ENCODE data around the gene DOCK6.

The DOCK6 gene

GRCh38 chr19:11279505-11280236 is 17.3 kb upstream of the DOCK6 start:
- H3K4me3 ChIP-seq (ENCODE audit: control insufficient read depth, low read depth, low read length): no peak overlapping the region
- no peak for DNase-seq (ENCODE audit: low read depth)
- no peak for TF ChIP-seq CTCF (IDR thresholded peaks at IDR 0.05; ENCODE audit: control insufficient read depth, insufficient read depth, low read depth, low read length, missing control alignments)

GRCh38 chr19:11278670-11279069 is 16.3 kb upstream of the DOCK6 start:
- DNase-seq (ENCODE audit: low read depth): no peak

GRCh38 chr19:11274533-11275086 is 12.3 kb upstream of the DOCK6 start:
- no peak for TF ChIP-seq CTCF (IDR thresholded peaks at IDR 0.05; ENCODE audit: control insufficient read depth, insufficient read depth, low read depth, low read length, missing control alignments)
- no peak overlapping the region for H3K4me3 ChIP-seq (ENCODE audit: control insufficient read depth, low read depth, low read length)
- no peak for DNase-seq (ENCODE audit: low read depth)

More at GRCh38 chr19:11278670-11279069, 16.3 kb upstream of the DOCK6 start:
- no peak for TF ChIP-seq CTCF (IDR thresholded peaks at IDR 0.05; ENCODE audit: control insufficient read depth, insufficient read depth, low read depth, low read length, missing control alignments)
- H3K4me3 ChIP-seq (ENCODE audit: control insufficient read depth, low read depth, low read length): no peak overlapping the region

GRCh38 chr19:11273989-11274388 is 11.7 kb upstream of the DOCK6 start:
- DNase-seq (ENCODE audit: low read depth): no peak
- H3K4me3 ChIP-seq (ENCODE audit: control insufficient read depth, low read depth, low read length): no peak overlapping the region
- no peak for TF ChIP-seq CTCF (IDR thresholded peaks at IDR 0.05; ENCODE audit: control insufficient read depth, insufficient read depth, low read depth, low read length, missing control alignments)

GRCh38 chr19:11273296-11273695 is 11.0 kb upstream of the DOCK6 start:
- TF ChIP-seq CTCF (IDR thresholded peaks at IDR 0.05; ENCODE audit: control insufficient read depth, insufficient read depth, low read depth, low read length, missing control alignments): no peak
- no peak overlapping the region for H3K4me3 ChIP-seq (ENCODE audit: control insufficient read depth, low read depth, low read length)
- no peak for DNase-seq (ENCODE audit: low read depth)

- TF ChIP-seq CTCF (IDR thresholded peaks at IDR 0.05; ENCODE audit: control insufficient read depth, insufficient read depth, low read depth, low read length, missing control alignments): no peak
- H3K4me3 ChIP-seq (ENCODE audit: control insufficient read depth, low read depth, low read length): no peak overlapping the region
- no peak for DNase-seq (ENCODE audit: low read depth)
Measured at GRCh38 chr19:11269408-11269807, 7.1 kb upstream of the DOCK6 start.
